Astrocyte (in vitro differentiated cells and primary cell): ENCODE measurements around the gene TTC23L. TPM values are rescaled to one million over a fixed set of nuclear protein-coding genes. Genes with fewer than 3 reads are reported as not detected.

ENCODE experiments used
- DNase-seq: peaks from one replicate; pipeline ENCODE4 v3.0.0-alpha.2; 2010; ENCODE audit warnings: low read depth
- FAIRE-seq: peaks from 2 replicates; lab custom pipeline; 2011; peaks lifted over from hg19 to GRCh38; lab: Jason Lieb, UNC
- H2AFZ ChIP-seq: 2 replicates; pipeline ENCODE4 v1.6.0; 2012; ENCODE audit warnings: low read depth, low read length, inconsistent platforms
- H3K27ac ChIP-seq: 2 replicates; pipeline ENCODE4 v1.5.1; 2011; ENCODE audit warnings: low read depth, low read length, inconsistent platforms
- H3K27me3 ChIP-seq: 2 replicates; pipeline ENCODE4 v1.6.0; 2011; ENCODE audit warnings: low read length, inconsistent platforms; ENCODE audit not compliant: insufficient read depth
- H3K36me3 ChIP-seq: 2 replicates; pipeline ENCODE4 v1.5.1; 2011; ENCODE audit warnings: low read length, inconsistent platforms; ENCODE audit not compliant: insufficient read depth
- H3K4me1 ChIP-seq: 2 replicates; pipeline ENCODE4 v1.5.1; 2011; ENCODE audit warnings: low read length, inconsistent platforms; ENCODE audit not compliant: insufficient read depth
- H3K4me2 ChIP-seq: 2 replicates; pipeline ENCODE4 v1.6.0; 2012; ENCODE audit warnings: low read length, inconsistent platforms
- H3K4me3 ChIP-seq: 2 replicates; pipeline ENCODE4 v1.5.1; 2011; ENCODE audit warnings: low read depth, mild to moderate bottlenecking, low read length, inconsistent platforms; ENCODE audit not compliant: insufficient read depth
- H3K79me2 ChIP-seq: 2 replicates; pipeline ENCODE4 v1.6.0; 2012; ENCODE audit warnings: mild to moderate bottlenecking, low read length, inconsistent platforms; ENCODE audit not compliant: insufficient read depth
- H3K9ac ChIP-seq: 2 replicates; pipeline ENCODE4 v1.6.0; 2012; ENCODE audit warnings: mild to moderate bottlenecking, low read length, inconsistent platforms
- H3K9me3 ChIP-seq: 2 replicates; pipeline ENCODE4 v1.5.1; 2012; ENCODE audit warnings: low read depth, mild to moderate bottlenecking, low read length, inconsistent platforms; ENCODE audit not compliant: insufficient read depth
- H4K20me1 ChIP-seq: 2 replicates; pipeline ENCODE4 v1.6.0; 2012; ENCODE audit warnings: low read length, inconsistent platforms; ENCODE audit not compliant: insufficient read depth
- H3K27ac Mint-ChIP-seq: one replicate; pipeline ENCODE4 v1.8.0; 2021; ENCODE audit warnings: mild to moderate bottlenecking, mixed read lengths; ENCODE audit not compliant: unreplicated experiment
- H3K27me3 Mint-ChIP-seq: one replicate; pipeline ENCODE4 v1.8.0; 2021; ENCODE audit warnings: low read depth, mixed read lengths; ENCODE audit not compliant: unreplicated experiment
- H3K36me3 Mint-ChIP-seq: one replicate; pipeline ENCODE4 v1.8.0; 2021; ENCODE audit warnings: low read depth, mixed read lengths; ENCODE audit not compliant: unreplicated experiment
- H3K4me1 Mint-ChIP-seq: one replicate; pipeline ENCODE4 v1.8.0; 2021; ENCODE audit warnings: low read depth, mixed read lengths; ENCODE audit not compliant: unreplicated experiment
- H3K4me3 Mint-ChIP-seq: one replicate; pipeline ENCODE4 v1.8.0; 2021; ENCODE audit warnings: mild to moderate bottlenecking, moderate library complexity, mixed read lengths; ENCODE audit not compliant: unreplicated experiment
- H3K9me3 Mint-ChIP-seq: one replicate; pipeline ENCODE4 v1.8.0; 2021; ENCODE audit warnings: mild to moderate bottlenecking, mixed read lengths; ENCODE audit not compliant: unreplicated experiment
- EZH2 ChIP-seq: IDR thresholded peaks from 2 replicates; pipeline ENCODE4 v1.6.1; 2012; ENCODE audit warnings: mild to moderate bottlenecking, low read length, inconsistent platforms; ENCODE audit not compliant: insufficient read depth
- total RNA-seq: library from RNA; stranded (reverse); gene quantifications from 2 replicates; pipeline ENCODE4 v1.2.1, GENCODE V29; 2021
- TF ChIP-seq, protein P1 (sequence below): IDR thresholded peaks from 2 replicates; pipeline ENCODE4 v1.5.1; 2011; ENCODE audit warnings: low read depth, mild to moderate bottlenecking, inconsistent platforms, low read length, moderate library complexity; ENCODE audit not compliant: insufficient read depth

The TTC23L gene
- total RNA-seq, 1 donor from 2014 or later: 0.16 TPM

DNA sequence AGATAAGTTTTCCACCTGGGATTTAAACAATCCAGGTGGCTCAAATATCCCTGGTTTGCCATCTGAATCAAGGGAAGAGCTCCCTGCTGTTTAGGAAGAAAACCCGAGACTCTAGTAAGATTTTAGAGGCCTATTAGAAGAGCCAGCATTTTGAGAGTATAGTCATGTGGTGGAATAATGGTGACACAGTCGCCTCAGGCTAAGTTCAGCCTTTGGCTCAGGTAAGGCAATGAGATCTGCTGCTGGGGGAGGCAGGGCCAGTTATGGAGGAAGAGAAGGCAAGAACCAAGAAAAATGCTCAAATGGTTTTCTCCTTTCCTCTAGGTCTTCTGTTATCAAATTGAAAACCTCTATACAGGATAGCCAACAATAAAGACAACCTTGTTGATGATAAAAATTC is 60.1 kb downstream of the TTC23L start:
- no peak for TF ChIP-seq EZH2
- TF ChIP-seq, protein P1, sequence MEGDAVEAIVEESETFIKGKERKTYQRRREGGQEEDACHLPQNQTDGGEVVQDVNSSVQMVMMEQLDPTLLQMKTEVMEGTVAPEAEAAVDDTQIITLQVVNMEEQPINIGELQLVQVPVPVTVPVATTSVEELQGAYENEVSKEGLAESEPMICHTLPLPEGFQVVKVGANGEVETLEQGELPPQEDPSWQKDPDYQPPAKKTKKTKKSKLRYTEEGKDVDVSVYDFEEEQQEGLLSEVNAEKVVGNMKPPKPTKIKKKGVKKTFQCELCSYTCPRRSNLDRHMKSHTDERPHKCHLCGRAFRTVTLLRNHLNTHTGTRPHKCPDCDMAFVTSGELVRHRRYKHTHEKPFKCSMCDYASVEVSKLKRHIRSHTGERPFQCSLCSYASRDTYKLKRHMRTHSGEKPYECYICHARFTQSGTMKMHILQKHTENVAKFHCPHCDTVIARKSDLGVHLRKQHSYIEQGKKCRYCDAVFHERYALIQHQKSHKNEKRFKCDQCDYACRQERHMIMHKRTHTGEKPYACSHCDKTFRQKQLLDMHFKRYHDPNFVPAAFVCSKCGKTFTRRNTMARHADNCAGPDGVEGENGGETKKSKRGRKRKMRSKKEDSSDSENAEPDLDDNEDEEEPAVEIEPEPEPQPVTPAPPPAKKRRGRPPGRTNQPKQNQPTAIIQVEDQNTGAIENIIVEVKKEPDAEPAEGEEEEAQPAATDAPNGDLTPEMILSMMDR: no peak
- Histone ChIP-seq H3K4me3 (no peak overlapping the region), H3K9ac (no peak overlapping the region), H3K36me3 (no peaks in the 10 kb centered on the region), H3K4me2 (no peak overlapping the region), H4K20me1 (no peaks in the 10 kb centered on the region), H3K27me3 (no peaks in the 10 kb centered on the region), H3K79me2 (no peaks in the 10 kb centered on the region), H3K9me3 (no peaks in the 10 kb centered on the region), H3K4me1 (no peaks in the 10 kb centered on the region), H3K27ac (no peak overlapping the region), H2AFZ (no peak overlapping the region)
- DNase-seq (no peak), FAIRE-seq (no peak)
- no peak overlapping the region for H3K27ac Mint-ChIP-seq
- H3K4me1 Mint-ChIP-seq: no peaks in the 10 kb centered on the region
- H3K9me3 Mint-ChIP-seq: no peaks in the 10 kb centered on the region
- no peaks in the 10 kb centered on the region for H3K36me3 Mint-ChIP-seq
- no peak overlapping the region for H3K4me3 Mint-ChIP-seq
- no peaks in the 10 kb centered on the region for H3K27me3 Mint-ChIP-seq

DNA sequence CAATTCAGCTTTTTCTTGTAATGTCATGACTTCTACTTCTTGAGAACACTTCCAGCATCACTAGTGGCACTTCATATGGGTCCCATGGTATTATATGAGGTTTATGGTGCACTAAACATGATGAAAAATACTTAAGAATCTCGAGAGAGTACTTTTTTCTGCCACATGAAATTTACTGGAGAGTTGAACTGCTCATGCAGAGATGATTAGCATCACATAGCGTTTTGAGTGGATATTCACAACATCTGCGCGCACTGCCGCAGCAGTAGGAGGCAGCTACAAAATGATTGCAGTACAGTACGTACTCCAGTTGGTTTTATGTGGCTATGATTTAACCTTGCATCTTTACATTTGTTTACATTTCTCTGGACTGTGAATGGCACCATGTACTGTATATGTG is 61.7 kb downstream of the TTC23L start:
- H3K4me3 ChIP-seq: no peak overlapping the region
- FAIRE-seq (no peak), DNase-seq (no peak)
- Mint-ChIP-seq H3K27me3 (no peaks in the 10 kb centered on the region), H3K9me3 (no peaks in the 10 kb centered on the region), H3K27ac (no peak overlapping the region), H3K4me1 (no peaks in the 10 kb centered on the region), H3K36me3 (no peaks in the 10 kb centered on the region), H3K4me3 (no peak overlapping the region)
- no peak overlapping the region for H3K9ac ChIP-seq
- no peaks in the 10 kb centered on the region for H4K20me1 ChIP-seq
- no peak overlapping the region for H3K27ac ChIP-seq
- H3K4me2 ChIP-seq: no peak overlapping the region
- H3K27me3 ChIP-seq: no peaks in the 10 kb centered on the region
- H3K79me2 ChIP-seq: no peaks in the 10 kb centered on the region
- H3K4me1 ChIP-seq: no peaks in the 10 kb centered on the region
- no peak overlapping the region for H2AFZ ChIP-seq
- H3K9me3 ChIP-seq: no peaks in the 10 kb centered on the region
- no peak for TF ChIP-seq EZH2
- TF ChIP-seq, protein P1: no peak
- H3K36me3 ChIP-seq: no peaks in the 10 kb centered on the region

DNA sequence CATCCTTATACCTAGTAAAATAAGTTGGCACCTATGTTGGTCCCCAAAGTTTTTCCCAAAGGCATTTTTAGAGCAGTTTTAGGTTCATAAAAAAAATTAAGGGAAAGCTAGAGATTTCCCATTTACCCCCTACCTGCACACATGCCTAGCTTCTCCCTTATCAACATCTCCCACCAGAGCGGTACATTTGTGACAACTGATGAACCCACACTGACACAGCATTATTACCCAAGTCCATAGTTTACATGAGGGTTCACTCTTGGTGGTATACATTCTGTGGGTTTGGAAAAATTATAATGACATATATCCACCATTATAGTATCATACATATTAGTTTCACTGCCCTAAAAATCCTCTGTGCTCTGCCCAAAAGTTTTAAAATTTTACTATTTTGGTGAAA is 64.3 kb downstream of the TTC23L start:
- TF ChIP-seq EZH2: no peak
- TF ChIP-seq, protein P1: no peak
- FAIRE-seq (no peak), DNase-seq (no peak)
- Mint-ChIP-seq H3K4me1 (no peaks in the 10 kb centered on the region), H3K9me3 (no peaks in the 10 kb centered on the region), H3K27me3 (no peaks in the 10 kb centered on the region), H3K36me3 (no peaks in the 10 kb centered on the region), H3K4me3 (no peak overlapping the region), H3K27ac (no peak overlapping the region)
- Histone ChIP-seq H3K79me2 (no peaks in the 10 kb centered on the region), H2AFZ (no peak overlapping the region), H3K4me1 (no peaks in the 10 kb centered on the region), H3K9me3 (no peaks in the 10 kb centered on the region), H4K20me1 (no peaks in the 10 kb centered on the region), H3K4me3 (no peak overlapping the region), H3K9ac (no peak overlapping the region), H3K4me2 (no peak overlapping the region), H3K27ac (no peak overlapping the region), H3K36me3 (no peaks in the 10 kb centered on the region), H3K27me3 (no peaks in the 10 kb centered on the region)
